Smooth muscle cell (in vitro differentiated cells): Measurements from ENCODE around the gene YWHAQ. TPM values are rescaled to one million over a fixed set of nuclear protein-coding genes. Genes with fewer than 3 reads are reported as not detected.

Source experiments
- DNase-seq: peaks from one replicate; lab custom pipeline; 2025; ENCODE audit not compliant: unreplicated experiment; lab: John Stamatoyannopoulos, UW
- H2AFZ ChIP-seq: fragments of 200-600 bp; sonication (generic); 2 replicates; pipeline ENCODE4 v1.6.0; 2016; ENCODE audit warnings: antibody characterized with exemption, low read depth, mild to moderate bottlenecking
- H3F3A ChIP-seq: fragments of 200-600 bp; sonication (generic); 2 replicates; pipeline ENCODE4 v1.6.0; 2017; ENCODE audit warnings: antibody characterized with exemption, low read depth
- H3K27ac ChIP-seq: fragments of 200-600 bp; sonication (generic); 2 replicates; pipeline ENCODE4 v1.5.1; 2016; ENCODE audit warnings: low read depth, mild to moderate bottlenecking
- H3K27me3 ChIP-seq: fragments of 200-600 bp; sonication (generic); 2 replicates; pipeline ENCODE4 v1.6.1; 2016; ENCODE audit warnings: low read depth, mild to moderate bottlenecking
- H3K36me3 ChIP-seq: fragments of 200-600 bp; sonication (generic); 2 replicates; pipeline ENCODE4 v1.5.1; 2016; ENCODE audit warnings: low read depth
- H3K4me1 ChIP-seq: fragments of 200-600 bp; sonication (generic); 2 replicates; pipeline ENCODE4 v1.5.1; 2016; ENCODE audit warnings: low read depth
- H3K4me2 ChIP-seq: fragments of 200-600 bp; sonication (generic); 2 replicates; pipeline ENCODE4 v1.6.0; 2016; ENCODE audit warnings: mild to moderate bottlenecking
- H3K4me3 ChIP-seq: fragments of 200-600 bp; sonication (generic); 2 replicates; pipeline ENCODE4 v1.5.1; 2016; ENCODE audit warnings: mild to moderate bottlenecking
- H3K79me2 ChIP-seq: fragments of 200-600 bp; sonication (generic); 2 replicates; pipeline ENCODE4 v1.6.0; 2016; ENCODE audit warnings: low read depth, mild to moderate bottlenecking
- H3K9ac ChIP-seq: fragments of 200-600 bp; sonication (generic); 2 replicates; pipeline ENCODE4 v1.6.0; 2016; ENCODE audit warnings: low read depth
- H3K9me3 ChIP-seq: fragments of 200-600 bp; sonication (generic); replicated peaks from 2 replicates; pipeline ENCODE4 v1.5.1; 2016; ENCODE audit warnings: low read depth
- H4K20me1 ChIP-seq: fragments of 200-600 bp; sonication (generic); 2 replicates; pipeline ENCODE4 v1.6.0; 2016; ENCODE audit warnings: low read depth
- CTCF ChIP-seq: fragments of 200-600 bp; sonication (generic); IDR thresholded peaks from 2 replicates; pipeline ENCODE4 v1.5.1; 2017; ENCODE audit warnings: borderline replicate concordance, mild to moderate bottlenecking, antibody characterized with exemption; ENCODE audit not compliant: insufficient read depth, poor library complexity, severe bottlenecking
- WGBS: methylation state at CpG from one replicate; pipeline ENCODE4 v1.1.7; 2016; ENCODE audit warnings: low lambda C conversion rate; 5-methylcytosine and 5-hydroxymethylcytosine counted together
- polyA plus RNA-seq: library from polyadenylated mRNA; unstranded; fragments of >200 nt; fragmentation: Nextera tagmentation; extraction: Ambion mirVana; gene quantifications from 2 replicates; pipeline ENCODE4 v1.2.1, GENCODE V29; 2016
- total RNA-seq: library from RNA; depleted of rRNA; stranded (reverse); fragments of >200 nt; gene quantifications from 2 replicates; pipeline ENCODE4 v1.2.3, GENCODE V29; 2014

The YWHAQ gene
- total and polyA plus RNA-seq, 2 experiments from 2014 or later: 300 to 417 TPM

- WGBS: 51% methylated on average over 1 of the region's 1 CpG
- Histone ChIP-seq H3F3A (peaks cover 10% of the 10 kb centered on the region), H3K4me2 (no peak overlapping the region), H3K9ac (no peak overlapping the region), H3K27ac (no peak overlapping the region), H3K4me1 (peaks cover 10% of the 10 kb centered on the region), H3K79me2 (peaks cover 95% of the 10 kb centered on the region), H3K36me3 (no peaks in the 10 kb centered on the region), H3K4me3 (no peak overlapping the region), H2AFZ (no peak overlapping the region), H3K27me3 (no peaks in the 10 kb centered on the region), H3K9me3 (no peaks in the 10 kb centered on the region), H4K20me1 (peaks cover 84% of the 10 kb centered on the region)
- no peak for DNase-seq
- no peak for TF ChIP-seq CTCF
Measured at GRCh38 chr2:9543557-9543956, 87.2 kb downstream of the YWHAQ start.

GRCh38 chr2:9539531-9539930 is 91.3 kb downstream of the YWHAQ start:
- Histone ChIP-seq H3K9ac (no peak overlapping the region), H3F3A (no peaks in the 10 kb centered on the region), H2AFZ (no peak overlapping the region), H3K27me3 (no peaks in the 10 kb centered on the region), H3K9me3 (no peaks in the 10 kb centered on the region), H3K36me3 (no peaks in the 10 kb centered on the region), H3K79me2 (peaks cover 81% of the 10 kb centered on the region), H3K4me3 (no peak overlapping the region), H3K4me2 (no peak overlapping the region), H3K27ac (no peak overlapping the region), H4K20me1 (peaks cover 69% of the 10 kb centered on the region), H3K4me1 (no peaks in the 10 kb centered on the region)
- no peak for TF ChIP-seq CTCF
- 93% methylated on average over 5 of the region's 5 CpGs for WGBS
- DNase-seq: no peak

- no peak overlapping the region for H2AFZ ChIP-seq
- WGBS: 80% methylated on average over 2 of the region's 2 CpGs
Measured at GRCh38 chr2:9538000-9538507, 92.7 kb downstream of the YWHAQ start.

More at GRCh38 chr2:9538000-9538507, 92.7 kb downstream of the YWHAQ start:
- no peaks in the 10 kb centered on the region for H3K4me1 ChIP-seq
- H4K20me1 ChIP-seq: peaks cover 54% of the 10 kb centered on the region
- no peak overlapping the region for H3K9ac ChIP-seq
- H3K4me2 ChIP-seq: no peak overlapping the region
- H3K27me3 ChIP-seq: no peaks in the 10 kb centered on the region
- H3F3A ChIP-seq: no peaks in the 10 kb centered on the region
- H3K4me3 ChIP-seq: no peak overlapping the region
- DNase-seq: no peak
- H3K27ac ChIP-seq: peak overlapping the region; percentile 50
- H3K9me3 ChIP-seq: no peaks in the 10 kb centered on the region
- H3K79me2 ChIP-seq: peaks cover 69% of the 10 kb centered on the region
- TF ChIP-seq CTCF: no peak
- H3K36me3 ChIP-seq: no peaks in the 10 kb centered on the region
